Thoracic aorta endothelial cell (primary cell): Measurements from ENCODE around the gene ANKK1. TPM values are rescaled to one million over a fixed set of nuclear protein-coding genes. Genes with fewer than 3 reads are reported as not detected.

ENCODE experiments used
- small RNA-seq: library from RNA; depleted of rRNA; stranded (forward); fragments of <200 nt; gene quantifications from one replicate; pipeline ENCODE3, GENCODE V24; 2012
- total RNA-seq: library from RNA; depleted of rRNA; stranded (reverse); fragments of >200 nt; gene quantifications from 2 replicates; pipeline ENCODE4 v1.2.3, GENCODE V29; 2012

Gene ANKK1
- total RNA-seq: under 0.01 and 0.07 TPM in 2 replicates

DNA sequence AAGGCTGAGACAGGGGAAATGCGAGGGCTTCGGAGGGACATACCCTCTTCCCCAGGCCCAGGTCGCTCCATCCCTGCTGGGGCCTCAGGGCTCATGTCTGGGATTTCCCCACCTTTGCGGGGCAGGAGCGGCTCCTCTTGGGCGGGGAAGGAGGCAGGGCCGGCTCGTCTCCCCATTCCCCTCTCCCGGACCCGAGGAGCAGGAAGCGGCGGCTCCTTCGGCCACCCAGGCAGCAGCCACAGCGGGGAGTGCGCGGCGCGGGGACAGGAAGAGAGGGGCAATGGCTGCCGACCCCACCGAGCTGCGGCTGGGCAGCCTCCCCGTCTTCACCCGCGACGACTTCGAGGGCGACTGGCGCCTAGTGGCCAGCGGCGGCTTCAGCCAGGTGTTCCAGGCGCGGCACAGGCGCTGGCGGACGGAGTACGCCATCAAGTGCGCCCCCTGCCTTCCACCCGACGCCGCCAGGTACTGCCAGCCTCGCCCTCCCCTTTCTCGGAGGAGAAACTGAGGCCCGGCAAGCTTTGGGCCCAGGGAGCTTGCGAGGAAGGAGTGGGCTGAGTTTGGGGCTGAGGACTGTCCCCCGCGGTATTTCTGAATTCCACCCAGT, at the start of gene ANKK1:
ANKK1 (plus strand) TSS at position 175 of the 607 bp plus-strand sequence; CDS start at position 281, 106 bp downstream.

Small RNAs within 50 kb of the gene (small RNA-seq; reads per million reads assigned to genes)
- gene MIR4301: not detected

Other genes starting within 250 kb of the ANKK1 start
- gene TTC12, start 73.2 kb upstream of the ANKK1 start, total RNA-seq: 7.4 and 10.6 TPM in 2 replicates
- not detected in 2 replicates for gene DRD2, start 87.6 kb downstream of the ANKK1 start, total RNA-seq